Measurements from ENCODE around the gene LOC128125822. TPM values are rescaled to one million over a fixed set of nuclear protein-coding genes. Genes with fewer than 3 reads are reported as not detected.
A peak's percentile ranks its signal among the peaks of the same experiment; 100 is the strongest.
"Not testable (repeated sequence)": the region's sequence is repeated elsewhere in the genome, so short reads cannot be mapped to it uniquely, and the experiment has no call there.

The LOC128125822 gene

DNA sequence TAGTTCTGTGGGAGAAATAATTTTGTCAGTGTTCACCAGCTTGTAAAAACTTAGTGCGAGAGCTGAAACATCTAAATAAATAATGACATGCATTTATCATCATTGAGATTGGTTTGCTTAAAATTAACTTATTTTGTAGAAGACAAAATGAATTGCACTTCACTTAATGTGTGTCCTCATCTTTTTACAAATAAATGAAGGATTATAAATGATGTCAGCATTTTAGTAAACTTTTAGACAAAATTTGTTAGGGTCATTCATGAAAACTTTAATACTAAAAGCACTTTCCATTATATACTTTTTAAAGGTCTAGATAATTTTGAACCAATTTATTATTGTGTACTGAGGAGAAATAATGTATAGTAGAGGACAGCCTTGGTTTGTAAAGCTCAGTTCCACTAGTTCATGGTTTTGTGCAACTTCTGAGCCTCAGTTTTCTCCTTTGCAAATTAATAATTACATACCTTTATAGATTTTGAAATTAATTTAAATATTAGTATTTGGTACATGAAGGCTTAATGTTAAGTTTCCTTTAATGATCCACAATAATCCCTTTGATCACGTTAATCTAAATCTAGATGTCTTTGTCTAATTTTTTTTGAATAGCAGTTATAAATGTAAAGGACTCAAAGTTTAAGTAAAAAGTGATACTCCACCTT is 9.2 kb downstream of the LOC128125822 start:
- DNase-seq (ENCODE audit: low read depth in 2 of 3, low spot score in 2 of 3) = no peak

DNA sequence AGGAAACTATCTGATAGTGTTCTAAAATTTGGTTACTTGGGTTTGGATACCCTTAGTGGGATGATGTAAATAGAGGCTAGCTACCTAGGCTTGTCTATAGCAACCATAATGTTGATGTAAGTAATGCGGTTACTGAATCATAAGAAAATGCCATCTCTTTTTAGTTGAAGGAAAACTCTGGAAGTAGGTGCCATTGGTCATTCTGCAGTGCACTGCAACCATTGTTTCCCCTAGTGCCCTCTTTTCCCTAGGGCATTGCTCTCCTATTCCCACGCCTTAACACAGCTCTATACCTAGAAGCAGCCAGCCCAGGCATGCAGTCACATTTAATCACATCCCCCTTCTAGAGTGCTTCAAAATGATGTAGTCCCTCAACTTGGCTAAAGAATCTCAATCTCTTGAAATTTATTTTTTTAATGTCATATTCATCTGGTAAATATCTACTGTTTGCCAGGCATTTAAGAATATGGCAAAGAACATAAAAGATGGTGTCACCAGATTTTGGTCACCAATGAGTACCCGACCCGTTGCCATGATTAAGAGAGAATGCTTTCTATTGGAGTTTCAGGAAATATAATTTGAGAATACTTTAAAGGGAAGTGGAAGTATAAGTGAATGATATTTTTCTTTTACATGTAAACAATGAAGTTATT is 10.4 kb downstream of the LOC128125822 start:
- no peak for DNase-seq (ENCODE audit: low read depth in 2 of 3, low spot score in 2 of 3)

DNA sequence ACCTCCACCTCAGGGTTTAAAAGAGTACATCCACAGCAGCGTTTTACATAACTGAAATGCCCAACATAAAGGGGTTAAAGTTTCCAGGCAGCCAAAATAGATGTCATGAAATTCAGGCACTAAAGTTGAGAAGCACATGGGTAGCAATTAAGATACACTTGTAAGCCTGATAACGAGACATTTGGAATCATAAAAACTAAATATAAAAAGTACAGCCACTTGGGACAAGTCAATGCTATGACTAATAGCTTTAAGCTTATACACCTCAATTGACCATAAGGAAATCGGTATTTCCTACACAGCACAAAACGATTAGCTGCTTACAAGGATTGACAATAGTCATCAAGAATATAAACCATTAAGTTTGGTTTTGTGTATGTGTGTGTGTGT is 11.8 kb downstream of the LOC128125822 start:
- no peak for DNase-seq (ENCODE audit: low read depth in 2 of 3, low spot score in 2 of 3)

DNA sequence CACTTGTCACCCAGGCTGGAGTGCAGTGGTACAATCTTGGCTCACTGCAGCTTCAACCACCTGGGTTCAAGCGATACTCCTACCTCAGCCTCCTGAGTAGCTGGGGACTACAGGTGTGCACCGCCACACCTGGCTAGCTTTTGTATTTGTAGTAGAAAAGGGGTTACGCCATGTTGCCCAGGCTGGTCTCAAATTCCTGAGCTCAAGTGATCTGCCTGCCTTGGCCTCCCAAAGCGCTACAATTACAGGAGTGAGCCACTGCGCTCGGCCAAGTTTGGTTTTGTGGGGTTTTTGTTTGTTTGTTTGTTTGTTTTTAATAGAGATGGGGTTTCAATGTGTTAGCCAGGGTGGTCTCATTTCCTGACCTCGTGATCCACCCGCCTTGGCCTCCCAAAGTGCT is 12.3 kb downstream of the LOC128125822 start:
- no peak for DNase-seq (ENCODE audit: low read depth in 2 of 3, low spot score in 2 of 3)

DNA sequence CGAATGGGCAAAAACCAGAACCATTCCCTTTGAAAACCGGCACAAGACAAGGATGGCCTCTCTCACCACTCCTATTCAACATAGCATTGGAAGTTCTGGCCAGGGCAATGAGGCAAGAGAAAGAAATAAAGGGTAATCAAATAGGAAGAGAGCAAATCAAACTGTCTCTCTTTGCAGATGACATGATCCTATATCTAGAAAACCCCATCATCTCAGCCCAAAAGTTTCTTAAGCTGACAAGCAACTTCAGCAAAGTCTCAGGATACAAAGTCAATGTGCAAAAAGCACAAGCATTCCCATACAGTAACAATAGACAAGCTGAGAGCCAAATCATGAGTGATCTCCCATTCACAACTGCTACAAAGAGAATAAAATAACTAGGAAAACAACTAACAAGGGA is 13.4 kb downstream of the LOC128125822 start:
- DNase-seq (ENCODE audit: low read depth in 2 of 3, low spot score in 2 of 3) = not testable (repeated sequence)

DNA sequence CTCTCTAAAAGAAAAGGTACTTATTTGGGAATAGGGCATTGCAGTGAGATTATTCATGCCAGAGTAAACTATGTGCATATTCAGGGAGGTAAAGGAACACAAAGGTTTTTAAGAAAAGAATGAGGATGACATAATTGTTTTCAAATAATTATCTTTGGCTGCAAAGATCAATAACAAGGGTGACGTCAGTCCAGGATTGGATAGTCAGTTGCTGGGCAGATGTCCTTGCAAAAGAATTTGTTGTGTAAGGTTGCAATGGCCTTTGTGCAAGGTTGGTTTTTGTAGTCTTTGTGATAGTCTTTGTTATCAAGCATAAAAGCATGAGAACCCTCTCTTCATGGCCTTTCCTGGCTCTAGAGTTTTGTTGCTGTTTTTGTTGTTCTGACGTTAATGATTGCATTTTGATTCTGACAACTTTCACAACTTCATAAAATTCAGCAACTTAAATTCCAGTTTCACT is 17.7 kb downstream of the LOC128125822 start:
- no peak for DNase-seq (ENCODE audit: low read depth in 2 of 3, low spot score in 2 of 3)

DNA sequence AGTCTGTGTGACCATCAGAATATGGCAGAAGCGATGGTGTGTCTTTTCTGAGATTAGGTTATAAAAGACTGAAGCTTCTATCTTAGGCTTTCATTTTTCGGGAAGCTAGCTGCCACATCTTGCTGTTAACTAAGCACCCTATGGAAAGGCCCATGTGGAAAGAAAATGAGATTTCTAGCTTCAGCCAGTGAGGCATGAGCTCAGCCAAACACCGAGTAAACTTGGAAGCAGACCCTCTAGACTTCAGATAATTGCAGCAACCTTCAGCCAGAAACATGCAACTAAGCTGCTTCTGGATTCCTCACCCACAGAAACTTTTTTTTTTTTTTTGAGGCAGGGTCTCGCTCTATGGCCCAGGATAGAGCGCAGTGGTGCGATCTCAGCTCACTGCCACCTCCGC is 20.6 kb downstream of the LOC128125822 start:
- DNase-seq (ENCODE audit: low read depth in 2 of 3, low spot score in 2 of 3) = no peak

DNA sequence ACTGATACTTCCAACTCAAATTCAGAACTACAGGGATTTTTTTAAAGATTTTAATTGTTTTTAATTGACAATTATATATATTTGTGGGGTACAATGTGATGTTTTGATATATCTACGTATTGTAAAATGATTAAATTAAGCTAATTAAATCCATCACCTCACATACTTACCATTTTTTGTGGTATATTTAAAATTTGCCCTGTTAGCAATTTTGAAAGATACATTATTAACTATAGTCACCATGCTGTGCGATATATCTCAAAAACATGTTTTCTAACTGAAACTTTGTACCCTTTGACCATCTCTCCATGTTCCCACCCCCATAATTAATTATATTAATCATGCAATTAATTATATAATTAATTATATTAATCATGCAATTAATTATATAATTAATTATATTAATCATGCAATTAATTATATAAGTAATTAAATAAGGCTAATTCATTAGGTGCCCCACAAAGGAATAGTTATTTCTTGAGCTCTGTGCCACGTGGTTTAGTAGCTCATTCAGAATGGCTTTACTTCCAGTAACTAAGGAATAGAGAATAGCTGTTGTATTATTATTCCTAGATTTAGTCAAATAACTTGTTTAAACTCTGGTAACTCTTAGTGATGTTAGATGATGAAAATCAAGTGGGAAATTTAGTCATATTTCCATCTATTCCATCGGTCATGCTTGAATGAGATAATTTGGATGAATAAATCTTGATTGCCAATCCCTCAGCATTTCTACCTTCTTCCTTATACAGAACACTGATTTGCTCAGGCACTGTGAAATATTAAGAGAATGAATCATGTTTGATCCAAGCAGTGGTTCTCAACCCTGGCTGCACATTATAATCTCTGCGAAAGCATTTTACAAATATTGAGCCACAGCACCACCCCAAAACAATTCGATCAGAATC is 25.1 kb downstream of the LOC128125822 start:
- no peak for DNase-seq (ENCODE audit: low read depth in 2 of 3, low spot score in 2 of 3)

DNA sequence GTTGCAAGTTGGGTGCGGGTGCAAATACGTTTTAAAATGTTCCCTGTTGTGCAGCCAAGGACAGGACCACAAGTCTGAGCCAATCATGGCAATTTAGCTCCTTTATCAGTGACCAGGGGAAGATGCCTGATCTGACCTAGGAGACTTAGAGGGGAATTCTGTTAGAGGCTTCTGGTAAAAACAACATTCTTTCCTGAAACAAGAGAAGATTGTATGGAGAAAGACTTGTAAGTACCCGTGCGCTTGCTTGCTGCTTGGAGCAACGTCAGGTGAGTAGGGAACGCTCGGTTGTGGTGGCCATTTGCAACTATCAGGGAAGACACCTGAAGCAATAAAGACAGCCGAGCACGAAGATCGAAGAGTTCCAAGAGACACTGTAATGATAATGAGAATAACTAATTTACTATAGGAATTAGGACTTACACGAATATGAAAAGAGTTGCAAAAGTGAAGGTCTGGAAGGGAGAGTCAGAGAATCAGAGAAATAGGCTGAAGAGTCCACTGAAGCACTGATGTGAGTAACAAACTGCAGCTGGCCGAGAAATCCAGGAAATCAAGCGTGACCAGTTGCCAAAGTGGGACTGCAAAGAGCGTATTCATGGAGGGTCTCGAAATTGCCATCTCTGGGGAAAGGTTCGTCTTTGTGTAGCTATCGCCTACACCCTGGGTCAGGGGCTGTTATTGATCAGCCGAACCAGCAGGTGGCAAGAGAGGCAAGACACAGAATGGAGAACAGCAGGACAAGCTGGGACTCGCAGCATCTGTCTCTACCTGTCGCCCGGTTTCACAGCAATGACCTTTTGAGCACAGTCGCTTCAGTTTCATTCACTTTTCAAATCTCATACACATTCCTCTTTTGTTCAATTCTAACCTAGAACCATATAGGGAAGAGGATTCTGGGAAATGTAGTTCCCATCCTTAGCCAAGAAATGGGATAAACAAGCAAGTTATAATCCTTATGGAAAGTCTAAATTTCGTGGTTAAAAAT is 26.1 kb downstream of the LOC128125822 start:
- peak; percentile 38 to 78 (median 71) for DNase-seq (ENCODE audit: low read depth in 2 of 3, low spot score in 2 of 3)

DNA sequence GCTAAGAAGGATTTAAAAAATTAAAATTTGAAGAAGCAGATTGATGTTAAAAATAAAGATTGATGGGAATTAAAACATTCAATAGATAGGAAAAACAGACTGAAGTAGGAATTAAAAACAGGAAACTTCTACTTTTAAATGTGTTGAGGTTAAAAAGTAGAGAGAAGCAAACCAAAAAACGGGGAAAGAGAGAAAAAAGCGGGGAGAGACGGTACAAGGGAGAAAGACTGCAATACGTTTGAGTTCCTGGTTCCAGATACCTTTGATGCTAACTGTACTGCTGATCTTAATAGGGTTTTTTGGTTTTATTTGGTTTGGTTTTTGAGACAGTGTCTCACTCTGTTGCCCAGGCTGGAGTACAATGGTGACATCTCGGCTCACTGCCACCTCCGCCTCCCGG is 27.0 kb downstream of the LOC128125822 start:
- no peak for DNase-seq (ENCODE audit: low read depth in 2 of 3, low spot score in 2 of 3)

DNA sequence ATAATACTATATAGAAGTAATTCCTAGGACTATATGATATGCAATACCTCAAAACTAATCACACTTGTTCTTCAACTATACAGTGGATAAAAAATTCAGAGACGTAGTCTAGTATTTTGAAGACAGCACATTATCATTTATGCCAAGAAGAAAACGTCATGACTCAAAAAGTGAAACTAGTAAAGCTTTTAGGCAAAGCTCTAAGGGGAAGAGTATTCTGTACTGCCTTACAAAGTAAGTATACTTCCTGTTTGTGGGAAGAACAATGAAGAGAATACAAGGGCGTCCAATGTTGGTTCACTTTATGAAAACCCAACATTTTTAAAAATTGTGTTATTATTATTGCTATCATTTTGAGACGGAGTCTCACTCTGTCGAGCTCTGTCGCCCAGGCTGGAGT is 27.9 kb downstream of the LOC128125822 start:
- DNase-seq (ENCODE audit: low read depth in 2 of 3, low spot score in 2 of 3) = no peak

DNA sequence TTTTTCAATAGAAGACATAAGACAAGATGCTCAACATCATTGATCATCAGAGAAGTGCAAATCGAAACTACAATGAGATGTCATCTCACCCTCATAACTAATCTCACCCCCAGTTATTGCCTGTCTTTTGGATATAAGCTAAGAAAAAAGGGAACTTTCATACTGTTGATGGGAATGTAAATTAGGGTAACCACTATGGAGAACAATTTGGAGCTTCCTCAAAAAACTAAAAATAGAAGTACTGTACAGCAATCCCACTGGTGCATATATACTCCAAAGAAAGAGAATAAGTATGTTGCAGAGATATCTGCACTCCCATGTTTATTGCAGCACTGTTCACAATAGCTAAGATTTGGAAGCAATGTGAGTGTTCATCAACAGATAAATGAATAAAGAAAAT is 37.0 kb downstream of the LOC128125822 start:
- no peak for DNase-seq (ENCODE audit: low read depth in 2 of 3, low spot score in 2 of 3)

DNA sequence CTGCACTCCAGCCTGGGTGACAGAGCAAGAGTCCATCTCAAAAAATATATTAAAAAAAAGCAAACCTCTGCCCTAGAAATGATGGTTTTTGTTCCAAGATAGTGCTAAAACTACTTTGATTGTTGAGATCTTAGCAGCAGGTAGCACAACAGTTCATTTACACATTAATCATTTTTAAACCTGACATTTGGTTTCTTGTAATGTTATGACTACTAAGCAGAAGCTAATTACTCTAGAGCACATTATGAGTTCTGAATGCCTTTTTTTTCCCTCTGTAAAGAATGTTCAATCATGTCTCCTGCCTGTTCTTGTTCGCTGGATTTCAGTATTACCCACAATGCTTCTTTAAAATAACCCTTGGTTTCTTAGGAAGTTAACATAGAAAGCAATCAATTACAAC is 38.7 kb downstream of the LOC128125822 start:
- DNase-seq (ENCODE audit: low read depth in 2 of 3, low spot score in 2 of 3) = no peak

DNA sequence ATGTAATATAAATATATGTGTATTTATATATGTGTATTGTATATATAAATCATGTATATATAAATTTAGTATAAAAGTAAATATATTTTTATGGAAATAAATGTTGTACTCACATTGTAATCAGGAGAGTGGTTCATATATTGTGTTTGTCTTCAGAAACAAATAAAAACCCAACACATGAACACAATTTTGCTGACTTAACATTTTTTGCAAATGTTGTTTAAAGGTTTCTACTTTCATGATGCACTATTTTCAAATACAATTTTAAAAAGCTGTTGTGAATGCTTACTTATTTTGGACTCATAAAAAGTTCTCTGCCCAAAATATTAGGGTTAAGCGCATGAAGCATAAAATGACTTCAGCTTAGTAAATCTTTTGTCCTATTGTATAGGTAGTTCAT is 39.3 kb downstream of the LOC128125822 start:
- DNase-seq (ENCODE audit: low read depth in 2 of 3, low spot score in 2 of 3) = no peak

DNA sequence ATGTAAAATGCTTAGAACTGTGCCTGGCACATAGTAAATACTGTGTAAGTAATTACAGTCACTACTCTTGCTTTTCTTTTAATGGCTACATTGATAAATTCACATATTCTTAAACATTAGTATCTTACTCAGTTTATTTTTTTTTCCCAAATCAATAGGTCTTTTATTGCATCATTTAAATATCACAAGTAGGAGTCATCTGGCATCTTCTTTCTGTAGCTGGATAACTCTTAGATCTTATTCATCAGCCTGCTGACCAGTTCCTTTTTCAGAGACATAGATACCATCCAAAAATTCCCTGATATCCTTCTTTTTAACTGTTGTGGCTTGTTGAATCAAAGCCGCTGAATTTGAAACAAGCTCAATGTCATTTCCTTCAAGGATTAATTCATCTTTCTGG is 43.3 kb downstream of the LOC128125822 start:
- DNase-seq (ENCODE audit: low read depth in 2 of 3, low spot score in 2 of 3) = no peak

Small RNAs within 50 kb of the gene (small RNA-seq; reads per million reads assigned to genes)
- not detected for gene AL513043.1

Other genes starting within 250 kb of the LOC128125822 start
- 27.5 TPM for gene PTP4A1, start within 50 bp of the LOC128125822 start, total RNA-seq
- 31.0 TPM for gene PHF3, start 63.3 kb downstream of the LOC128125822 start, total RNA-seq

Measured in hematopoietic multipotent progenitor cell (in vitro differentiated cells).